ENCODE results near the gene FCAMR. TPM values are rescaled to one million over a fixed set of nuclear protein-coding genes. Genes with fewer than 3 reads are reported as not detected.

The FCAMR gene
- total RNA-seq, 2 donors from 2014 or later = 2.3 TPM; not detected in 1

DNA sequence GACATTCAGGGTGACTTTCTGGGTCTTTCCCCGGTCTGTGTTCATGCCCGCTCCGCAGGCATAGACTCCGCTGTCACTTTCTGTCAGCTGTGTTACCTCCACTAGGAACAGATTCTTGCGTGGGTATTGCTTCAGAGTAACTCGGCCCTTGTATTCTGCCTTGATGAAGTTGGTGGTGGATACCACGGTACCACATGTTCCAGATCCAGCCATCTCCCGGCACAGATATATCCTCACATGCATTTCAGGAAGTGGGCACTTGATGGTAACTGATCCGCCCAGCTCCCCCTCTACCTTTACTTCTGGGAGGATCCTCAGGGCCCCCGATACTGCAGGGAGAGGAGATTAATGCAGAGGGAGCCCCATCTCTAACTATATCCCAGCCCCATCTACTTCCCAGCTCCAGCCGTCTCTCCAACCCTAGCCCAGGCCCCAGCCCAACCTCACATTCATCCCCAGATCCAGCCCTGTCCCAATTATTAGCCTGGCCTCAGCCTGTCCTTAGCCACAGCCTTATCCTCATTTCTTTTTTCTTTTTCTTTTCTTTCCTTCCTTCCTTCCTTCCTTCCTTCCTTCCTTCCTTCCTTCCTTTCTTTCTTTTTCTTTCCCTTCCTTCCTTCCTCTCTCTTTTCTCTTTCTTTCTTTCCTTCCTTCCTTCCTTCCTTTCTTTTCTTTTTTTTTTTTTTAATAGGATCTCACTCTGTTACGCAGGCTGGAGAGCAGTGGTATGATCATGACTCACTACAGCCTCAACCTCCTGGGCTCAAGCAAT is 56.3 kb downstream of the FCAMR start:
- H3K9me3 ChIP-seq = no peaks in the 10 kb centered on the region
- no peak overlapping the region for H3K4me3 ChIP-seq
- no peak overlapping the region for H3K27ac ChIP-seq
- intact Hi-C loops (cut with DNase I) = loop anchor here (2.0 kb wide), 2 partner anchors 179 to 279 kb away; partner anchors contain the start of gene DYRK3
- WGBS = 85% methylated on average over 12 of the region's 12 CpGs
- H3K27me3 ChIP-seq (replicated peaks; ENCODE audit: insufficient read depth) = no peaks in the 10 kb centered on the region
- no peaks in the 10 kb centered on the region for H3K36me3 ChIP-seq
- TF ChIP-seq POLR2AphosphoS5 (IDR thresholded peaks at IDR 0.05) (no peak), POLR2A (IDR thresholded peaks at IDR 0.05) (no peak)
- TF ChIP-seq, protein P1, sequence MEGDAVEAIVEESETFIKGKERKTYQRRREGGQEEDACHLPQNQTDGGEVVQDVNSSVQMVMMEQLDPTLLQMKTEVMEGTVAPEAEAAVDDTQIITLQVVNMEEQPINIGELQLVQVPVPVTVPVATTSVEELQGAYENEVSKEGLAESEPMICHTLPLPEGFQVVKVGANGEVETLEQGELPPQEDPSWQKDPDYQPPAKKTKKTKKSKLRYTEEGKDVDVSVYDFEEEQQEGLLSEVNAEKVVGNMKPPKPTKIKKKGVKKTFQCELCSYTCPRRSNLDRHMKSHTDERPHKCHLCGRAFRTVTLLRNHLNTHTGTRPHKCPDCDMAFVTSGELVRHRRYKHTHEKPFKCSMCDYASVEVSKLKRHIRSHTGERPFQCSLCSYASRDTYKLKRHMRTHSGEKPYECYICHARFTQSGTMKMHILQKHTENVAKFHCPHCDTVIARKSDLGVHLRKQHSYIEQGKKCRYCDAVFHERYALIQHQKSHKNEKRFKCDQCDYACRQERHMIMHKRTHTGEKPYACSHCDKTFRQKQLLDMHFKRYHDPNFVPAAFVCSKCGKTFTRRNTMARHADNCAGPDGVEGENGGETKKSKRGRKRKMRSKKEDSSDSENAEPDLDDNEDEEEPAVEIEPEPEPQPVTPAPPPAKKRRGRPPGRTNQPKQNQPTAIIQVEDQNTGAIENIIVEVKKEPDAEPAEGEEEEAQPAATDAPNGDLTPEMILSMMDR (IDR thresholded peaks at IDR 0.05) = no peak
- no peaks in the 10 kb centered on the region for H3K4me1 ChIP-seq (replicated peaks)
- DNase-seq (ENCODE audit: low spot score) = no peak

DNA sequence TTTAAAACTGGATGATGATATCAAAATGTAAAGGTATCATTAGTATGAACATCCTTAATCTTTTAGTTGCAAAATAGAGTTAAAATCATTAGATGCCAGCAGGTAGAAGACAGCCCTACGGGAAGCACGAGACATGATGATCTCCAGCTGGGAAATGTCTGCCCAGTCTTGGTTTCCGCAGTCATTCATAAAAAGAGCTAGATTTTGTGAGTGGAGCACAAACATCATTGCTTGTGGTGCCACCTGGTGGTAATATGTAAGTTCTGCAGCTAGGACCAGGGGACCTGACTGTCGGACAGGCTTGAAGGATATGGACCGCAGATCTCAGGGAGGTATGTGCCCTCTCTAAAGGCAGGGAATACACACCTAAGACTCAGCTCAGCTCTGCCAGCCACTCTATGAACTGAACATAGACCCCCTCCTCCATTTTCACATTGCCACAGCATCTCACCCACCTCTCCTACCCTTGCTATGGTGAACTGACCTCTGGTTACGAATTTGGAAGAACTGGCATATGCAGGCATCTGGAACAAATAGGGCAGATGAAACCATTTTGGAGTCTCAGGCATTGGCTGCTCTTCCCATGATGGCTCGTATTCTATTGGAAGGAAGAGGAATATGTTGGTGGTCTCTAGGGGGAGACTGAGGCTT is 57.7 kb downstream of the FCAMR start:
- Histone ChIP-seq H3K4me3 (no peak overlapping the region), H3K36me3 (no peaks in the 10 kb centered on the region), H3K27me3 (replicated peaks; ENCODE audit: insufficient read depth) (no peaks in the 10 kb centered on the region), H3K4me1 (replicated peaks) (no peaks in the 10 kb centered on the region), H3K27ac (no peak overlapping the region), H3K9me3 (no peaks in the 10 kb centered on the region)
- DNase-seq (ENCODE audit: low spot score) = peak; percentile 78
- intact Hi-C loops (cut with DNase I) = loop anchor here (2.0 kb wide), 2 partner anchors 178 to 278 kb away; partner anchors contain the start of gene DYRK3
- TF ChIP-seq, protein P1 (IDR thresholded peaks at IDR 0.05) = peak; percentile 85 to 92 (median 90)
- TF ChIP-seq POLR2A (IDR thresholded peaks at IDR 0.05) (no peak), POLR2AphosphoS5 (IDR thresholded peaks at IDR 0.05) (peak; percentile 67)
- 20% methylated on average over 7 of the region's 7 CpGs for WGBS

DNA sequence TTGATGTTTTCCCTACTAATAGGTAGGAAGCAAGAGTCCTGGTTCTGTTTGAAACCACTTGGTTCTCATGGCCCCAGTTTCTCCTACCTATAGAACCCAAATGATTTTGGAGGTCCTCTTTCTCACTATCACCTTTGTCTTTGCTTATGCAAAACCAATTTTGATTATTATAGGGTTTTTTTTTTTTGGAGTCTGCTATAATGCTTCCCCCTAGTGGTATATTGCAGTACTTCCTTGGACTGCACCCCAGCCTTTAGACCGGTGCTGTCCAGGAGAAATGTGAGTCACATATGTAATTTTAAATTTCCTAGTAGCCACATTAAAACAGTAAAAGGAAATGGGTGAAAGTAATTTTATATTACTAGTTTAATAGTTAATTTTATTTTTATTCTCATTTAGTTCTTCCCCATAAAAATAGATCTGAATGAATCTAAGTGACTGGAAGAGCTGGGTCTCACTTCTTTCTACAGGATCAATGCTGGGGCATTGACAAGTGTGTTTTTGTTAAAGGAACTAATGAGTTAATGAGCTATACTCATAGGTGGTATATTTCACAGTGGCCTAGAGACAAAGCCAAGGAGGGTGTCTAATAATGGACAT is 59.1 kb downstream of the FCAMR start:
- no peak for TF ChIP-seq POLR2AphosphoS5 (IDR thresholded peaks at IDR 0.05)
- TF ChIP-seq, protein P1 (IDR thresholded peaks at IDR 0.05) = peak; percentile 67 to 89 (median 80)
- Histone ChIP-seq H3K27ac (no peak overlapping the region), H3K27me3 (replicated peaks; ENCODE audit: insufficient read depth) (no peaks in the 10 kb centered on the region), H3K4me1 (replicated peaks) (no peaks in the 10 kb centered on the region), H3K9me3 (no peaks in the 10 kb centered on the region), H3K36me3 (no peaks in the 10 kb centered on the region), H3K4me3 (no peak overlapping the region)
- intact Hi-C loops (cut with DNase I) = loop anchor here (2.0 kb wide), 1 partner anchor 46 kb away; the partner anchor contains the start of gene IL20
- WGBS = 0% methylated on average over 1 of the region's 1 CpG
- peak; percentile 39 for DNase-seq (ENCODE audit: low spot score)

DNA sequence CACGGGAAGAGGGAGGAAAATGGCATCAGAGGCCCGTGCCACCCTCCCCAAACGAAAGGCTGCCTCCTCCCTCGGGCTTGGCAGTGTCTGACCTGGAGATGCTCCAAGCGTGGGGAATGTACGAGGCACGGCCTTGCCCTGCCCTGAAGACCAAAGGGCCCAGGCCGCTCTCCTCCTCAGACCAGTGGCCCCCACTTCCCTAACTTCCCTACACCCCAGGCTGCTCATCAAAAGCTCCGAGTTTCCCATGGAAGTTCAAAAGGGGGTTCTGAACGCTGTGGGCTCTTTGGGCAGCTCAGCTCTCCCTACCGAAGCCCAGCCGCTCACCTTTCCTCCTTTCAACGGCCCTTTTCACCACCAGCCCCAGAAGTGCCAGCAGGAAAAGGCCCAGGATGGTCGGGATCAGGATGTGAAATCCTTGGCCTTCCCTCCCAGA is 60.4 kb downstream of the FCAMR start:
- Histone ChIP-seq H3K36me3 (no peaks in the 10 kb centered on the region), H3K4me1 (replicated peaks) (no peaks in the 10 kb centered on the region), H3K9me3 (no peaks in the 10 kb centered on the region), H3K4me3 (peak overlapping the region; percentile 42 to 46), H3K27me3 (replicated peaks; ENCODE audit: insufficient read depth) (no peaks in the 10 kb centered on the region), H3K27ac (peak overlapping the region; percentile 63 to 64)
- TF ChIP-seq POLR2AphosphoS5 (IDR thresholded peaks at IDR 0.05) = no peak
- no peak for TF ChIP-seq POLR2A (IDR thresholded peaks at IDR 0.05)
- TF ChIP-seq, protein P1 (IDR thresholded peaks at IDR 0.05) = no peak
- WGBS = 23% methylated on average over 14 of the region's 14 CpGs
- intact Hi-C loops (cut with DNase I) = loop anchor here (2.0 kb wide), 1 partner anchor 45 kb away; the partner anchor contains the start of gene IL20
- DNase-seq (ENCODE audit: low spot score) = no peak
